Fibroblast of lung (primary cell): ENCODE measurements around the gene ZFP2.

Source experiments
- EZH2 ChIP-seq: IDR thresholded peaks from 2 replicates; pipeline ENCODE4 v1.5.1; 2012; ENCODE audit warnings: low read length, control low read depth, mild to moderate bottlenecking; ENCODE audit errors: missing control alignments
- TF ChIP-seq, protein P1 (sequence below), 2 donors: IDR thresholded peaks in 1 of 2; conservative IDR thresholded peaks in 1 of 2; 1 replicate in 1 of 2; 2 replicates in 1 of 2; pipeline ENCODE4 v1.5.1; 2011 to 2012; ENCODE audit warnings: low read length in 2 of 2, control low read depth in 1 of 2, inconsistent platforms in 1 of 2, low read depth in 1 of 2, mild to moderate bottlenecking in 1 of 2

DNA sequence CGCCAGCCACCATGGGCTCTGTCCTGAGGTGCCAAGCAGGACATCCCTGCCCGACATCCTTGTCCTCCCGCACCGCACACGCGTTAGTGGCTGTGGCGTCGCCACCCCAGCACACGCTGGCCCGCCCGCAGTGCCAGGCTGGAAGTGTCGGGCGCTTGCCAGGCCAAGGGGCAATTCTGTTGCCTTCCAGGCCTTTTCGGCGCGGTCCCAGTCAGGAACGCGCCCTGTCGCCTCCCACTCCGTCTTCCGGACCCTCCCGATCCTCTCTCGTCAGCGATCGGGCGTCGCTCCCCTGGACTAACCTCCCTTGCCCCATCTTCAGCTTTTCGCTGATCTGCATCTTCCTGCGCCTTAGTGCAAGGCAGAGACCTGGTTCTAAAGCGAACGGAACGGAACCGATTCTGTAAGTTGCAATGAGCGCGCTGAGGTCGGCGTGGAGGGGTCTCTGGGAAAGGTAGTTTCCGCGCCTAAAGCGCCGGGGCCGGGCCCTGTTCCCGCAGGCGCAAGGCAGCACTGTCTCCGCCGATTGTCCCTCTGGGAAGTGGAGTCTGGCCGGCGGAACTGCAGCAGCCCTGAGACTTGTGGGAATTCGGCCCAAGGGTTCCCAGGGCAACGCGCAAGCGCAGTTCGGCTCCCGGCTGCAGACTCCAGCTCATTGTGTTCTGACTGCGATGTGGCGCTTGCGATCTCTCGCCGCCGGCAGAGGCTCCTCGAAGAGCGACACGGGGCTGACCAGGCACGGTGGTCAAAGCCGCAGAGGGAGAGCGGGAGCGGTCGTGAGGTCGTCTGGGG is 45.1 kb downstream of the ZFP2 start, which contains the start of gene ZNF454:
- TF ChIP-seq, protein P1, sequence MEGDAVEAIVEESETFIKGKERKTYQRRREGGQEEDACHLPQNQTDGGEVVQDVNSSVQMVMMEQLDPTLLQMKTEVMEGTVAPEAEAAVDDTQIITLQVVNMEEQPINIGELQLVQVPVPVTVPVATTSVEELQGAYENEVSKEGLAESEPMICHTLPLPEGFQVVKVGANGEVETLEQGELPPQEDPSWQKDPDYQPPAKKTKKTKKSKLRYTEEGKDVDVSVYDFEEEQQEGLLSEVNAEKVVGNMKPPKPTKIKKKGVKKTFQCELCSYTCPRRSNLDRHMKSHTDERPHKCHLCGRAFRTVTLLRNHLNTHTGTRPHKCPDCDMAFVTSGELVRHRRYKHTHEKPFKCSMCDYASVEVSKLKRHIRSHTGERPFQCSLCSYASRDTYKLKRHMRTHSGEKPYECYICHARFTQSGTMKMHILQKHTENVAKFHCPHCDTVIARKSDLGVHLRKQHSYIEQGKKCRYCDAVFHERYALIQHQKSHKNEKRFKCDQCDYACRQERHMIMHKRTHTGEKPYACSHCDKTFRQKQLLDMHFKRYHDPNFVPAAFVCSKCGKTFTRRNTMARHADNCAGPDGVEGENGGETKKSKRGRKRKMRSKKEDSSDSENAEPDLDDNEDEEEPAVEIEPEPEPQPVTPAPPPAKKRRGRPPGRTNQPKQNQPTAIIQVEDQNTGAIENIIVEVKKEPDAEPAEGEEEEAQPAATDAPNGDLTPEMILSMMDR (conservative IDR thresholded peaks at IDR 0.05 in 1 of 2, IDR thresholded peaks at IDR 0.05 in 1 of 2; ENCODE audit: low read depth in 1 of 2, low read length in 2 of 2) = no peak
- TF ChIP-seq EZH2 = no peak
